ENCODE data around the gene SV2C. TPM values are rescaled to one million over a fixed set of nuclear protein-coding genes. Genes with fewer than 3 reads are reported as not detected.

The SV2C gene
- total and polyA plus RNA-seq, 2 of the 13 experiments (the other 11 are each of a cell fraction or from before 2014, with no cell fraction given), result not detected

- Histone ChIP-seq H3K4me2 (ENCODE audit: low read depth, low read length) (no peak overlapping the region), H3K4me1 (ENCODE audit: insufficient read depth, low read length) (no peaks in the 10 kb centered on the region), H3K9me3 (ENCODE audit: low read length) (no peaks in the 10 kb centered on the region), H3K36me3 (replicated peaks in 1 of 2; ENCODE audit: control insufficient read depth in 1 of 2, insufficient read depth in 2 of 2, low read length in 2 of 2) (no peaks in the 10 kb centered on the region), H3K4me3 (replicated peaks in 1 of 3; ENCODE audit: insufficient read depth in 1 of 3, low read depth in 2 of 3, low read length in 3 of 3) (no peak overlapping the region), H3K79me2 (ENCODE audit: insufficient read depth, low read length) (no peaks in the 10 kb centered on the region), H3K9ac (ENCODE audit: insufficient read depth, low read depth, low read length) (no peak overlapping the region), H4K20me1 (ENCODE audit: insufficient read depth, low read length) (no peaks in the 10 kb centered on the region), H3K27me3 (ENCODE audit: control insufficient read depth in 1 of 2, insufficient read depth in 2 of 2, low read length in 2 of 2) (no peaks in the 10 kb centered on the region), H2AFZ (ENCODE audit: low read length) (no peak overlapping the region), H3K27ac (ENCODE audit: extremely low read length, insufficient read depth, low read length) (no peak overlapping the region)
- ATAC-seq (no peak), FAIRE-seq (no peak), DNase-seq (ENCODE audit: low spot score) (no peak)
- in situ Hi-C loops (cut with HindIII; ENCODE audit: extremely low pct_ligation_motif_present, low pct_unique_long_range_greater_than_20kb), result no loop called here
- no TSS peak for BruUV-seq (replicated peaks)
- 8% methylated on average over 2 of the region's 2 CpGs for WGBS (ENCODE audit: low lambda C conversion rate)
- intact Hi-C loops (cut with micrococcal nuclease; ENCODE audit: unreplicated experiment), result no loop called here
- POLR2A ChIA-PET, result no interaction called here
- CTCF ChIA-PET (ENCODE audit: low intra/inter-chr PET ratio, low total read pairs), result no interaction called here
- TF ChIP-seq PAWR (CRISPR knock-in tag; IDR thresholded peaks at IDR 0.05; ENCODE audit: borderline replicate concordance) (no peak), KLF13 (CRISPR knock-in tag; IDR thresholded peaks at IDR 0.05) (no peak), E2F1 (CRISPR knock-in tag; IDR thresholded peaks at IDR 0.05) (no peak), ZZZ3 (CRISPR knock-in tag; IDR thresholded peaks at IDR 0.05; ENCODE audit: borderline replicate concordance) (no peak), TBL1XR1 (IDR thresholded peaks at IDR 0.05; ENCODE audit: borderline replicate concordance, low read length, partially characterized antibody) (no peak), ZNF274 (CRISPR knock-in tag; IDR thresholded peaks at IDR 0.05) (no peak), SIN3A (IDR thresholded peaks at IDR 0.05; ENCODE audit: borderline replicate concordance, low read depth, low read length) (no peak), ZNF574 (CRISPR knock-in tag; IDR thresholded peaks at IDR 0.05) (no peak), ZSCAN30 (CRISPR knock-in tag; IDR thresholded peaks at IDR 0.05) (no peak), NFAT5 (CRISPR knock-in tag; IDR thresholded peaks at IDR 0.05) (no peak), GTF3A (CRISPR knock-in tag; conservative IDR thresholded peaks at IDR 0.05) (no peak), RARA (CRISPR knock-in tag; IDR thresholded peaks at IDR 0.05) (no peak), MTERF4 (CRISPR knock-in tag; IDR thresholded peaks at IDR 0.05) (no peak), MXD1 (CRISPR knock-in tag; IDR thresholded peaks at IDR 0.05) (no peak), ZNF563 (CRISPR knock-in tag; IDR thresholded peaks at IDR 0.05) (no peak)
Observed at GRCh38 chr5:76040806-76041205, 42.4 kb upstream of the SV2C start.
